Mesodermal cell (in vitro differentiated cells): ENCODE results near the gene PTX3.

Experiments
- H3K27ac ChIP-seq: 2 replicates; pipeline ENCODE4 v1.7.0; 2013; ENCODE audit warnings: mild to moderate bottlenecking, low read depth, low read length, moderate library complexity; ENCODE audit not compliant: severe bottlenecking
- H3K36me3 ChIP-seq: 2 replicates; pipeline ENCODE4 v1.7.1; 2013; ENCODE audit warnings: mild to moderate bottlenecking, low read length, moderate library complexity; ENCODE audit not compliant: control insufficient read depth, insufficient read depth
- H3K4me1 ChIP-seq: one replicate; pipeline ENCODE4 v1.7.1; 2013; ENCODE audit warnings: mild to moderate bottlenecking, low read length; ENCODE audit not compliant: insufficient read depth, control insufficient read depth, poor library complexity, severe bottlenecking
- H3K4me3 ChIP-seq: 2 replicates; pipeline ENCODE4 v1.7.0; 2013; ENCODE audit warnings: low read length, control low read depth, mild to moderate bottlenecking; ENCODE audit not compliant: insufficient read depth, poor library complexity, severe bottlenecking; ENCODE audit errors: extremely low read depth
- H3K9me3 ChIP-seq: 2 replicates; pipeline ENCODE4 v1.7.1; 2013; ENCODE audit warnings: mild to moderate bottlenecking, low read length, moderate library complexity; ENCODE audit not compliant: control insufficient read depth
- WGBS, 2 experiments: methylation state at CpG; one replicate each; pipeline ENCODE4 v1.1.5; 2013; ENCODE audit warnings: missing lambda C conversion rate in 2 of 2; ENCODE audit not compliant: insufficient coverage in 2 of 2; 5-methylcytosine and 5-hydroxymethylcytosine counted together

PTX3 gene

GRCh38 chr3:157423337-157423736 lies 13.3 kb upstream of the PTX3 start:
- H3K36me3 ChIP-seq: no peaks in the 10 kb centered on the region
- no peak overlapping the region for H3K4me3 ChIP-seq
- H3K4me1 ChIP-seq: no peaks in the 10 kb centered on the region
- H3K9me3 ChIP-seq: no peaks in the 10 kb centered on the region
- no peak overlapping the region for H3K27ac ChIP-seq

GRCh38 chr3:157427901-157428300 lies 8.7 kb upstream of the PTX3 start:
- WGBS, 2 experiments: 92 to 100% methylated on average over 2 of the region's 4 CpGs
- Histone ChIP-seq H3K4me3 (no peak overlapping the region), H3K9me3 (no peaks in the 10 kb centered on the region), H3K36me3 (no peaks in the 10 kb centered on the region), H3K27ac (no peak overlapping the region), H3K4me1 (no peaks in the 10 kb centered on the region)

- no peaks in the 10 kb centered on the region for H3K36me3 ChIP-seq
- no CpG with 5 or more reads among the region's 1 CpG for WGBS, 2 experiments
- no peak overlapping the region for H3K27ac ChIP-seq
- H3K4me1 ChIP-seq: no peaks in the 10 kb centered on the region
- no peaks in the 10 kb centered on the region for H3K9me3 ChIP-seq
- no peak overlapping the region for H3K4me3 ChIP-seq
Measured at GRCh38 chr3:157428853-157429252, 7.8 kb upstream of the PTX3 start.

GRCh38 chr3:157429708-157430107 lies 6.9 kb upstream of the PTX3 start:
- Histone ChIP-seq H3K27ac (no peak overlapping the region), H3K4me1 (no peaks in the 10 kb centered on the region), H3K36me3 (no peaks in the 10 kb centered on the region), H3K4me3 (no peak overlapping the region), H3K9me3 (no peaks in the 10 kb centered on the region)
- 82 to 100% methylated on average over 1 of the region's 2 CpGs for WGBS, 2 experiments

GRCh38 chr3:157438194-157438730 lies 1.6 kb downstream of the PTX3 start:
- H3K36me3 ChIP-seq: no peaks in the 10 kb centered on the region
- peak overlapping the region; percentile 56 for H3K4me3 ChIP-seq

GRCh38 chr3:157441102-157441624 lies 4.5 kb downstream of the PTX3 start:
- 90 to 92% methylated on average over 1 of the region's 2 CpGs for WGBS, 2 experiments
- Histone ChIP-seq H3K9me3 (no peaks in the 10 kb centered on the region), H3K27ac (no peak overlapping the region), H3K4me3 (no peak overlapping the region), H3K4me1 (peaks cover 5% of the 10 kb centered on the region), H3K36me3 (no peaks in the 10 kb centered on the region)

More at GRCh38 chr3:157438194-157438730, 1.6 kb downstream of the PTX3 start:
- H3K4me1 ChIP-seq: peaks cover 5% of the 10 kb centered on the region
- H3K9me3 ChIP-seq: no peaks in the 10 kb centered on the region
- WGBS, 2 experiments: 0 to 1% methylated on average over 13 to 18 of the region's 22 CpGs
- H3K27ac ChIP-seq: no peak overlapping the region

- WGBS, 2 experiments: 86 to 93% methylated on average over 2 of the region's 2 CpGs
- Histone ChIP-seq H3K4me3 (no peak overlapping the region), H3K9me3 (no peaks in the 10 kb centered on the region), H3K4me1 (no peaks in the 10 kb centered on the region), H3K36me3 (no peaks in the 10 kb centered on the region), H3K27ac (no peak overlapping the region)
Measured at GRCh38 chr3:157442729-157443128, 6.1 kb downstream of the PTX3 start.

- H3K9me3 ChIP-seq: no peaks in the 10 kb centered on the region
- no peaks in the 10 kb centered on the region for H3K4me1 ChIP-seq
- no CpG with 5 or more reads among the region's 3 CpGs for WGBS, 2 experiments
- H3K36me3 ChIP-seq: no peaks in the 10 kb centered on the region
- H3K27ac ChIP-seq: no peak overlapping the region
- no peak overlapping the region for H3K4me3 ChIP-seq
Measured at GRCh38 chr3:157443905-157444796, 7.5 kb downstream of the PTX3 start.

GRCh38 chr3:157444797-157445184 lies 8.1 kb downstream of the PTX3 start:
- H3K4me1 ChIP-seq: no peaks in the 10 kb centered on the region
- H3K9me3 ChIP-seq: no peaks in the 10 kb centered on the region
- no peaks in the 10 kb centered on the region for H3K36me3 ChIP-seq
- H3K4me3 ChIP-seq: no peak overlapping the region
- H3K27ac ChIP-seq: no peak overlapping the region
- no CpG with 5 or more reads among the region's 1 CpG for WGBS, 2 experiments

GRCh38 chr3:157445857-157446256 lies 9.2 kb downstream of the PTX3 start:
- no CpG with 5 or more reads among the region's 1 CpG for WGBS, 2 experiments
- H3K9me3 ChIP-seq: no peaks in the 10 kb centered on the region

More at GRCh38 chr3:157445857-157446256, 9.2 kb downstream of the PTX3 start:
- Histone ChIP-seq H3K4me1 (no peaks in the 10 kb centered on the region), H3K27ac (no peak overlapping the region), H3K36me3 (no peaks in the 10 kb centered on the region), H3K4me3 (no peak overlapping the region)
